Ecto neural progenitor cell (in vitro differentiated cells): ENCODE data around the gene MOB4.
"Not testable (repeated sequence)": the region's sequence is repeated elsewhere in the genome, so short reads cannot be mapped to it uniquely, and the experiment has no call there.

Experiments used
- DNase-seq: peaks from one replicate; pipeline ENCODE4 v3.0.0-alpha.2; 2018; ENCODE audit warnings: low spot score

MOB4 gene

GRCh38 chr2:197515739-197516392 is at the start of gene MOB4:
Gene MOB4, plus strand, starts transcription at chr2:197516066. Its CDS starts 21 bp downstream, at chr2:197516087.
- DNase-seq, result peak; percentile 97

GRCh38 chr2:197472166-197472565 is 43.7 kb upstream of the MOB4 start:
- no peak for DNase-seq

GRCh38 chr2:197477797-197478196 is 38.1 kb upstream of the MOB4 start:
- no peak for DNase-seq

- no peak for DNase-seq
These were observed 35.5 kb upstream of the MOB4 start for GRCh38 chr2:197480165-197481036.

DNA sequence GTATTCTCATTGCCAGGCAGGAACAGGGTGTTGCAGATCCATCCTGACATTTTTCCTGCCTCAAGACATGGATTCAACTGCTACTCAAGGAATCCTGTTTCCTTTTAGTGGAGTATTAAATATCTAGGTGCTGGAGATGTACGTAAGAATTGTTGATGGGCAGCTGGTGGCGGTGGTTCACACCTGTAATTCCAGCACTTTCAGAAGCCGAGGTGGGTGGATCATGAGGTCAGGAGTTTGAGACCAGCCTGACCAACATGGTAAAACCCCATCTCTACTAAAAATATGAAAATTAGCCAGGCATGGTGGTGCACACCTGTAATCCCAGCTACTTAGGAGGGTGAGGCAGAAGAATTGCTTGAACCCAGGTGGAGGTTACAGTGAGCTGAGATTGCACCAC is 31.6 kb upstream of the MOB4 start:
- not testable (repeated sequence) for DNase-seq

DNA sequence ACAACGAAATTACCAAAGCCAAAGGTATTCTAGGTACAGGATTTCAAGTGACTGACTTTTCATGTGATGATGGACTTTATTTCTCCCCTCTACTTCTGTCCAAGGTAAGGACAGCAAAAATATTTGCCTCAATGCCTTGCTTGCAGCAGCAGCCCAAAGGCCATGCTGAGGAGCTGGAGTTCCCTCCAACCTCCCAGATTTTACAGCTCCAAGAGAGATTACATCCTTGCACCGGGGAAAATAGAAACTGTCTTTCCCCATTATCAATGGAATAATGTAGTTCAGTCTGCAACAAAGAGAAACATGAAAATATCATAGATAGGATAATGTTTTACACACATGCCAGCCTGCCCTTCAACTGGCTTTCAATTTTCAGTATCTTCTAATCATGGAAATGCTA is 29.7 kb upstream of the MOB4 start:
- DNase-seq, result no peak

- DNase-seq, result no peak
These were observed 28.5 kb upstream of the MOB4 start for GRCh38 chr2:197487385-197487784.

DNA sequence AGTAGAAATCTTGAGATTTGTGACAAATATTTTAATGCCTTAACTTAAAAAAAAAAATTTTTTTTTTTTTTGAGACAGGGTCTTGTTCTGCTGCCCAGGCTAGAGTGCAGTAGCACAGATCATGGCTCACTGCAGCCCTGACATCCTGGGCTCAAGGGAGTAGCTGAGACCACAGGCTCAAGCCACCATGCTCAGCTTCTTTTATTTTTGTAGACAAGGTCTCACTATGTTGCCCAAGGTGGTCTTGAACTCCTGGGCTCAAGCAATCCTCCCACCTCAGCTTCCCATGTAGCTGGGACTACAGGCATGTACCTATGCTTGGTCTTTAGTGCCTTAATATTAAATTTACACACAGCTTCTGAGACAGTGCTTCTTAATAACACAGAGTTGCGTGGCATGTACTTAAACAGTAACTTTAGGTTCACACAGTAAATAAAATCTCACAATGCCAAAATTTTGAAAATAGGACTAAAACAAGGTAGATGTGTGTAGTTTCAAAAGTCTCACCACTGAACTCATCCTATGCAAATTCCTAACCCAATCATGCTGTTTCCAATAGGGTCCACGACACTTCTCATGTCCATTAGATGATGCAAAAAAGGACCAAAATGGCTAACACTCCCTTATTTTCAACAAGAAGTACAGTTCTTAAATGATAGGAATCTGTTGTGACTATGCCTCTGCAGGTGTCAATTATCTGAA is 20.3 kb upstream of the MOB4 start:
- no peak for DNase-seq

DNA sequence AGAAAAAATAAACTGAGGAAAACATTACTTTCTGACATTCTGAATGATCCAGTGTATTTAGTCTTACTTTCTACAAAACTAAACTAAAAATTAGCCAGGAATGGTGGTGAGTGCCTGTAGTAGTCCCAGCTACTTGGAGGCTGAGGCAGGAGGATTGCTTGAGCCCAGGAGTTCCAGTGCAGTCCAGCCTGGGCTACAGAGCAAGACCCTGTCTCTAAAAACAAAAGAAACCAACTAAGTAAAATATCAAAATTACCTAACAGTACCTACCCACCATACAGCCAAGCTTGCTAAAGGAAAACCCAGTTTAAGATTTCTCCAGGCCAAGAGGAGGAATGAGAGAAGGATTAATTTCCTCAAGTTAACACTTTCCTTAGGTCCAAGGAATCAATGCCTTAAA is 19.2 kb upstream of the MOB4 start:
- DNase-seq, result no peak

DNA sequence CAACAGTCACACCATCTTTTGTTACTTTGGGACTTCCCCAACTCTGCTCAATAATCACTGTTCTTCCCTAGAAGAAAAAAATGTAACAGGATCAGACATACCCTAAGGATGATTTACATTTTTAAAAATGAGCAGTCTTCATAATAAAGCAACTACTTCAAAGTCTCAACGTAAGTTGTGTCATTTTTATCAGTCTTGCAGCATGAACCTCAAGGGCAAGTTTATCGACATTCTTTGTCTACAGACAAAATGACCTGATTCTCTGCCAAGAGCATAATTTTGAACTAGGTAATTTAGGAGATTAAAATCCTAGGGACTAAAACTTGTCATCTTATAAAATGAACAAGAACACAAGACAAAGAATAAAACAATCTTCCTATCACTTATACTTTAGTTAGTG is 18.5 kb upstream of the MOB4 start:
- no peak for DNase-seq

DNA sequence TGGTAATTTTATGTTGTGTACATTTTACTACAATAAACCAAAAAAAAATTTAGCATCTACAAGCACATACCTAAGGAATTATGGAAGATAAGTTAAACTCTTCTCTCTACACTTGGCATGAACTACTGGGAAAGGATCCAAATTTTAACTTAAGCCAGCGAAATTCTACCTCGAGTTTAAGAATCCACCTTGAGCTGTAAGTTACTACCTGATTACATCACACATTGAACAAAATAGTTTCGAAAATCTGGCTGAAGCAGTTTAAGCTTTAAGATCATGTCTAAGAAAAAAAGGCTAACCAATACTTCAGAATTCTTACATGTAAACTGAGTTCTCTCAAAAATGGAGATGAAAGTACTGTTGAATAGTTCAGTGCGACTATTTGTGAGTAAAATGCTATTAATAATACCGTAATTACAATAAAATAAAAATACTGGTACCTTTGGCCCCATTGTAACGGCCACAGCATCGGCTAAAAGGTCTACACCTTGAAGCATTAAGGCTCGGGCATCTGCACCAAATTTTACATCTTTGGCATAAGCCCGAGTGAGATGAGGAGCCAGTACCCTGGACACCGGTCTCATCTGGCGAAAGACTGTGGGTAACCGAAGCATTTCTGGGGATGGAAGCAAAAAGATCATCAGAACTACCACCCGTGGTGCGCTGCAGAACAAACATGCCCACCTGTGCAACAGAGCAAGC is 17.5 kb upstream of the MOB4 start:
- no peak for DNase-seq

DNA sequence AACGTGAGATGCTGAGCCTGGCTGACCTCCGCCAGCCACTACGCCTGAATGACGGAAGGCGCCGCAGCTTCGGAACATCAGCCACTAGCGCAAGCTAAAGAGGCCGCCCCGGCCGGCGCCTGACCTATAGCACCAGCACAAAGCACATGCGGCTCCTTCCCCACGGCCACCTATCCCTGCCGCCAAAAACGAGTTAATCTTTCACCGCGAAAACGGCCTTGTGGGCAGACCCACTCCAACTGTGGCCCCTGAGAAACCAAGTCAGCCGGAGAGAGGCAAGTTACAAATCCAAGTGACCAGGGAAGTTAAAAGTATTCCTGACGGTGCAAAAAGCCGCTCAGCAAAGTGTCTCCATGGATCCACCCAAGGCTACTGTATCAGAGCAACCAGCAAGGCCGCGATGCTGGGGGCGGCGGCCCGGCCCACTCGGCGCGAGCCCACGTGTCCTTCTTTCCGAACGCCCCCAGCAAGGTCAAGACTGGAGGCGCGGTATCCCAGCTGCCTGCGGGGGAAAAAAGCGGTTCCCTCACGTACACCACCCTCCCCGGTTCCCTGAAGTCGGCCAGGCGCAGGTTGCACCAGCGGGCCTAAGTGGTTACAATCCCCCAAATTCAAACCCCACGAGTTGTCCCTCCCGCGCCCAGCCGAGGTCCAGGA is 16.8 kb upstream of the MOB4 start:
- peak; percentile 74 for DNase-seq

- DNase-seq, result peak; percentile 97
These were observed 16.0 kb upstream of the MOB4 start, which contains the start of the genes HSPD1 and HSPE1 for GRCh38 chr2:197499594-197500502. Gene HSPD1, minus strand, starts transcription at chr2:197499840. Its CDS starts 992 bp downstream, at chr2:197498848. Gene HSPE1, plus strand, starts transcription at chr2:197500379. Its CDS starts 58 bp downstream, at chr2:197500437.

GRCh38 chr2:197500503-197501131 is 15.2 kb upstream of the MOB4 start:
- DNase-seq, result no peak

GRCh38 chr2:197502201-197502600 is 13.7 kb upstream of the MOB4 start:
- DNase-seq, result no peak

DNA sequence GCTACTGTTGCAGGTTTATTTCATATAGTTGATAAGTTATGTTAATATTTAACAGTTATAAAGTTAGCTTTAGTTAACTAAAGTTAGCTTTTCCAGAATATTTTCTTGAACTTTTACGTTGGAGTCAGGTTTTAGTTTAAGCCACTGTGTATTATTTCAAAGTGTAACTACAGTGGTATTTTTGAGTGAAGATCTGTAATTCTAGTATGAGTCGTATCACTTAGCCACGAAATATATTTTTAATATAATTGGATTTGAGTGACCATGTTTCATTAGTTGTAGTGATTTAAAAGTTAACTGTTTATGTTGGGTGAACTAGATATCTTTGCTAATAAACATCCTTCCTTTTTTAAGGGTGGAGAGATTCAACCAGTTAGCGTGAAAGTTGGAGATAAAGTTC is 13.2 kb upstream of the MOB4 start:
- DNase-seq, result no peak

GRCh38 chr2:197504000-197504399 is 11.9 kb upstream of the MOB4 start:
- no peak for DNase-seq

- no peak for DNase-seq
These were observed 11.4 kb upstream of the MOB4 start for GRCh38 chr2:197504512-197504911.

- no peak for DNase-seq
These were observed 9.2 kb upstream of the MOB4 start for GRCh38 chr2:197506658-197507057.

- no peak for DNase-seq
These were observed 2.0 kb upstream of the MOB4 start for GRCh38 chr2:197513915-197514314.
